CD4-positive, alpha-beta T cell (primary cell): ENCODE results near the gene PPP1R2B. TPM values are rescaled to one million over a fixed set of nuclear protein-coding genes. Genes with fewer than 3 reads are reported as not detected.

Experiments used
- ATAC-seq: fragments of 200-7000 bp; cut with Tn5 transposase; one replicate; pipeline ENCODE4 v1.10.0; 2022; ENCODE audit warnings: mild to moderate bottlenecking; ENCODE audit not compliant: poor library complexity
- CTCF ChIA-PET: fragments of 350-600 bp; sonication (Branson Sonifier 250); formaldehyde crosslinking; loops from one replicate; lab custom pipeline; 2021; ENCODE audit warnings: antibody characterized with exemption, inconsistent platforms; lab: Charles Lee
- POLR2A ChIA-PET: fragments of 350-600 bp; sonication (Branson Sonifier 250); formaldehyde crosslinking; loops from one replicate; lab custom pipeline; 2021; ENCODE audit warnings: antibody characterized with exemption, inconsistent platforms; lab: Charles Lee
- DNase-seq, 14 experiments: peaks; one replicate each; pipeline ENCODE4 v3.0.0-alpha.2; 2013 to 2020; ENCODE audit warnings: mixed read lengths in 2 of 14
- H3K27ac ChIP-seq, 2 donors: one replicate each; pipeline versions ENCODE4 v1.5.1 to v1.7.0; 2013; ENCODE audit warnings: low read length in 2 of 2, low read depth in 1 of 2, mild to moderate bottlenecking in 1 of 2
- H3K27me3 ChIP-seq, 2 experiments: 1 replicate in 1 of 2; 2 replicates in 1 of 2; pipeline versions ENCODE4 v1.6.1 to v1.7.0; 2013; ENCODE audit warnings: low read length in 2 of 2, control low read depth in 1 of 2, mild to moderate bottlenecking in 1 of 2, moderate library complexity in 1 of 2; ENCODE audit not compliant: insufficient read depth in 2 of 2, control insufficient read depth in 1 of 2
- H3K36me3 ChIP-seq: one replicate; pipeline ENCODE4 v1.6.1; 2013; ENCODE audit warnings: low read length, control low read depth; ENCODE audit not compliant: insufficient read depth
- H3K4me1 ChIP-seq: one replicate; pipeline ENCODE4 v1.6.1; 2013; ENCODE audit warnings: low read length, control low read depth; ENCODE audit not compliant: insufficient read depth
- H3K4me3 ChIP-seq: one replicate; pipeline ENCODE4 v1.5.1; 2013; ENCODE audit warnings: mild to moderate bottlenecking, low read length, moderate library complexity
- H3K9me3 ChIP-seq, 2 experiments: 1 replicate in 1 of 2; 2 replicates in 1 of 2; pipeline versions ENCODE4 v1.6.1 to v1.7.0; 2013; ENCODE audit warnings: low read length in 2 of 2, mild to moderate bottlenecking in 2 of 2, control low read depth in 1 of 2, moderate library complexity in 1 of 2; ENCODE audit not compliant: control insufficient read depth in 1 of 2, insufficient read depth in 1 of 2
- H3K27ac Mint-ChIP-seq: one replicate; pipeline ENCODE4 v1.8.0; 2020; ENCODE audit warnings: mixed read lengths
- H3K27me3 Mint-ChIP-seq: one replicate; pipeline ENCODE4 v1.8.0; 2021; ENCODE audit warnings: mixed read lengths
- H3K36me3 Mint-ChIP-seq: one replicate; pipeline ENCODE4 v1.8.0; 2021; ENCODE audit warnings: low read depth, mixed read lengths
- H3K4me1 Mint-ChIP-seq: one replicate; pipeline ENCODE4 v1.8.0; 2021; ENCODE audit warnings: low read depth, mixed read lengths
- H3K4me3 Mint-ChIP-seq: one replicate; pipeline ENCODE4 v1.8.0; 2020; ENCODE audit warnings: mild to moderate bottlenecking, mixed read lengths
- H3K9me3 Mint-ChIP-seq: one replicate; pipeline ENCODE4 v1.8.0; 2020; ENCODE audit warnings: mixed read lengths
- intact Hi-C, 2 experiments: fragments of 100-400 bp; cut with DNase I in 1 of 2; cut with micrococcal nuclease in 1 of 2; formaldehyde crosslinking; loops; one replicate each; pipeline versions ENCODE4 v1.15.1 to v1.9.0; 2023 to 2025; cut with DNase I, micrococcal nuclease
- total RNA-seq, 174 experiments: library from RNA in 2 of 174; stranded (reverse) in 2 of 174; gene quantifications; one replicate each; pipeline ENCODE4 v1.2.3 and lab custom pipeline; 2021 to 2026
- TF ChIP-seq, protein P1 (sequence below): fragments of 200-600 bp; IDR thresholded peaks from one replicate; pipeline ENCODE4 v1.8.0; 2022; ENCODE audit warnings: antibody characterized with exemption, mild to moderate bottlenecking

PPP1R2B gene
- total RNA-seq, 2 experiments from 2014 or later = 0.27 TPM; not detected in 1

- no peak overlapping the region for H3K27ac Mint-ChIP-seq
- intact Hi-C loops = loop anchor here in 1 of 2 experiments (5.0 kb wide), 2 partner anchors 44 to 239 kb away; no protein-coding TSS in a partner anchor
- Histone ChIP-seq H3K27ac (no peak overlapping the region), H3K4me1 (peaks cover 2% of the 10 kb centered on the region), H3K4me3 (no peak overlapping the region), H3K36me3 (no peaks in the 10 kb centered on the region), H3K9me3 (no peaks in the 10 kb centered on the region), H3K27me3 (no peaks in the 10 kb centered on the region)
- DNase-seq = no peak
- no peak overlapping the region for H3K4me3 Mint-ChIP-seq
- no peaks in the 10 kb centered on the region for H3K27me3 Mint-ChIP-seq
- ChIA-PET CTCF (interaction anchor here (0.7 kb wide), 1 partner anchor 9 kb away, joined by 6 read pairs; no protein-coding TSS in a partner anchor), POLR2A (no interaction called here)
- H3K4me1 Mint-ChIP-seq = peaks cover 19% of the 10 kb centered on the region
- H3K9me3 Mint-ChIP-seq = no peaks in the 10 kb centered on the region
- no peaks in the 10 kb centered on the region for H3K36me3 Mint-ChIP-seq
- TF ChIP-seq, protein P1, sequence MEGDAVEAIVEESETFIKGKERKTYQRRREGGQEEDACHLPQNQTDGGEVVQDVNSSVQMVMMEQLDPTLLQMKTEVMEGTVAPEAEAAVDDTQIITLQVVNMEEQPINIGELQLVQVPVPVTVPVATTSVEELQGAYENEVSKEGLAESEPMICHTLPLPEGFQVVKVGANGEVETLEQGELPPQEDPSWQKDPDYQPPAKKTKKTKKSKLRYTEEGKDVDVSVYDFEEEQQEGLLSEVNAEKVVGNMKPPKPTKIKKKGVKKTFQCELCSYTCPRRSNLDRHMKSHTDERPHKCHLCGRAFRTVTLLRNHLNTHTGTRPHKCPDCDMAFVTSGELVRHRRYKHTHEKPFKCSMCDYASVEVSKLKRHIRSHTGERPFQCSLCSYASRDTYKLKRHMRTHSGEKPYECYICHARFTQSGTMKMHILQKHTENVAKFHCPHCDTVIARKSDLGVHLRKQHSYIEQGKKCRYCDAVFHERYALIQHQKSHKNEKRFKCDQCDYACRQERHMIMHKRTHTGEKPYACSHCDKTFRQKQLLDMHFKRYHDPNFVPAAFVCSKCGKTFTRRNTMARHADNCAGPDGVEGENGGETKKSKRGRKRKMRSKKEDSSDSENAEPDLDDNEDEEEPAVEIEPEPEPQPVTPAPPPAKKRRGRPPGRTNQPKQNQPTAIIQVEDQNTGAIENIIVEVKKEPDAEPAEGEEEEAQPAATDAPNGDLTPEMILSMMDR = no peak
- no peak for ATAC-seq
Observed at GRCh38 chr5:156892864-156893263, 42.8 kb downstream of the PPP1R2B start.

DNA sequence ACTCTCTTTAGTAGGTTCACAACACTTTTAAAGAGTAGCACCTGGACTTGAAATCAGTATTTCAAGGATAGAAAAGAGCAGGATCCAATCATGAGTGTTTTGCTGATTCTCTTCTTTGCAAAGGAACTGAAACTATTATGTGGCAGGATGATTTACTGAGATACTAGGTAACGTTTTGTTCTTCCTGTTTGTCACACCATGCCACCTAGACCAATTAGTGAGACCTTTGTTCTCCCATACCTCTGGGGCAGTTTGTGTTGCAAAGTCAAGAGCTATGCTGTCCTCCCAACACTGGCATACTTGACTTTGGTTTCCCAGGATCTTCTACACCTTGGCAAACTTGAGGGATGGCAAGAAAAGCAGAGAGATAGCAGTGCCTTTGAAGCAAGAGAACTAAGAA is 43.4 kb downstream of the PPP1R2B start:
- Histone ChIP-seq H3K27ac (no peak overlapping the region), H3K4me1 (peaks cover 2% of the 10 kb centered on the region), H3K36me3 (no peaks in the 10 kb centered on the region), H3K4me3 (no peak overlapping the region), H3K9me3 (no peaks in the 10 kb centered on the region), H3K27me3 (no peaks in the 10 kb centered on the region)
- CTCF ChIA-PET = interaction anchor here (0.7 kb wide), 1 partner anchor 8 kb away, joined by 6 read pairs; no protein-coding TSS in a partner anchor
- Mint-ChIP-seq H3K36me3 (no peaks in the 10 kb centered on the region), H3K27me3 (no peaks in the 10 kb centered on the region), H3K4me1 (peaks cover 19% of the 10 kb centered on the region), H3K9me3 (no peaks in the 10 kb centered on the region), H3K4me3 (no peak overlapping the region), H3K27ac (no peak overlapping the region)
- intact Hi-C loops = loop anchor here in 1 of 2 experiments (5.0 kb wide), 2 partner anchors 44 to 239 kb away; no protein-coding TSS in a partner anchor
- TF ChIP-seq, protein P1 = no peak
- POLR2A ChIA-PET = no interaction called here
- no peak for ATAC-seq
- DNase-seq = no peak

GRCh38 chr5:156896546-156896945 is 46.5 kb downstream of the PPP1R2B start:
- no peak overlapping the region for H3K4me3 ChIP-seq
- no peaks in the 10 kb centered on the region for H3K27me3 ChIP-seq
- H3K27me3 Mint-ChIP-seq = no peaks in the 10 kb centered on the region
- H3K27ac ChIP-seq = no peak overlapping the region
- H3K27ac Mint-ChIP-seq = no peak overlapping the region
- ATAC-seq (no peak), DNase-seq (no peak)
- H3K9me3 ChIP-seq = no peaks in the 10 kb centered on the region
- POLR2A ChIA-PET = no interaction called here
- TF ChIP-seq, protein P1 = no peak
- intact Hi-C loops = no loop called here
- H3K36me3 ChIP-seq = no peaks in the 10 kb centered on the region
- CTCF ChIA-PET = no interaction called here
- H3K4me1 Mint-ChIP-seq = peaks cover 19% of the 10 kb centered on the region
- no peak overlapping the region for H3K4me3 Mint-ChIP-seq
- peaks cover 2% of the 10 kb centered on the region for H3K4me1 ChIP-seq
- no peaks in the 10 kb centered on the region for H3K36me3 Mint-ChIP-seq
- no peaks in the 10 kb centered on the region for H3K9me3 Mint-ChIP-seq

Other genes with a start within 250 kb of the PPP1R2B start
- 1 to 10 TPM; 1.6 to 2.0 TPM for gene TIMD4, start 112.9 kb downstream of the PPP1R2B start, total RNA-seq
- gene HAVCR1, start 208.8 kb downstream of the PPP1R2B start, total RNA-seq = 1 to 10 TPM; 1.5 to 1.7 TPM